HepG2 (cell line): ENCODE measurements around the gene VPS13D. TPM values are rescaled to one million over a fixed set of nuclear protein-coding genes. Genes with fewer than 3 reads are reported as not detected.

Source experiments
- ATAC-seq: fragments of 200-7000 bp; cut with Tn5 transposase; 3 replicates; pipeline ENCODE4 v1.9.1; 2020; ENCODE audit warnings: mild to moderate bottlenecking, moderate library complexity
- BruUV-seq: library from RNA; stranded (reverse); fragments of 400-500 nt; replicated peaks from 2 replicates; lab custom pipeline; 2021; lab: Mats Ljungman, UMichigan
- CTCF ChIA-PET: fragments of 300-600 bp; formaldehyde crosslinking; extraction: SDS; loops from one replicate; lab custom pipeline; 2021; ENCODE audit warnings: low total read pairs, inconsistent platforms, low intra/inter-chr PET ratio; lab: Yijun Ruan, JAX
- POLR2A ChIA-PET: fragments of 350-600 bp; sonication (Branson Sonifier 250); formaldehyde crosslinking; loops from one replicate; lab custom pipeline; 2020; ENCODE audit warnings: antibody characterized with exemption, inconsistent platforms; lab: Yijun Ruan, JAX
- DNase-seq: peaks from one replicate; pipeline ENCODE4 v3.0.0-alpha.2; 2015; ENCODE audit warnings: low spot score
- FAIRE-seq: peaks from 3 replicates; lab custom pipeline; 2011; peaks lifted over from hg19 to GRCh38; lab: Jason Lieb, UNC
- H2AFZ ChIP-seq: one replicate; pipeline ENCODE4 v1.6.1; 2011; ENCODE audit warnings: low read length, inconsistent platforms
- H3K27ac ChIP-seq: fragments of 300-600 bp; 3 replicates; pipeline ENCODE4 v1.8.0; 2011; ENCODE audit warnings: mixed run types, mild to moderate bottlenecking, mixed read lengths, low read length, inconsistent platforms; ENCODE audit not compliant: insufficient read depth; ENCODE audit errors: extremely low read length
- H3K27me3 ChIP-seq, 2 experiments: fragments of 200-600 bp in 1 of 2; 2 replicates in 1 of 2; 3 replicates in 1 of 2; pipeline versions ENCODE4 v1.6.0 to v1.8.0; 2011; ENCODE audit warnings: low read length in 2 of 2, mild to moderate bottlenecking in 2 of 2, moderate library complexity in 2 of 2, inconsistent platforms in 1 of 2; ENCODE audit not compliant: insufficient read depth in 2 of 2, control insufficient read depth in 1 of 2
- H3K36me3 ChIP-seq, 2 experiments: fragments of 200-600 bp in 1 of 2; replicated peaks in 1 of 2; 2 replicates in 1 of 2; 3 replicates in 1 of 2; pipeline versions ENCODE4 v1.5.1 to v1.8.0; 2011; ENCODE audit warnings: low read length in 2 of 2, inconsistent platforms in 1 of 2; ENCODE audit not compliant: insufficient read depth in 2 of 2, control insufficient read depth in 1 of 2
- H3K4me1 ChIP-seq: 2 replicates; pipeline ENCODE4 v1.5.1; 2012; ENCODE audit warnings: low read length, inconsistent platforms; ENCODE audit not compliant: insufficient read depth
- H3K4me2 ChIP-seq: 2 replicates; pipeline ENCODE4 v1.6.0; 2011; ENCODE audit warnings: low read depth, low read length, inconsistent platforms
- H3K4me3 ChIP-seq, 3 experiments: fragments of 200-600 bp in 1 of 3; sonication (generic), shearing (Covaris generic) in 1 of 3; replicated peaks in 1 of 3; 2 replicates each; pipeline ENCODE4 v1.5.1; 2011 to 2016; ENCODE audit warnings: low read length in 3 of 3, inconsistent platforms in 2 of 3, low read depth in 2 of 3, mild to moderate bottlenecking in 2 of 3, control low read depth in 1 of 3, mixed read lengths in 1 of 3; ENCODE audit not compliant: insufficient read depth in 1 of 3
- H3K79me2 ChIP-seq: one replicate; pipeline ENCODE4 v1.6.1; 2011; ENCODE audit warnings: low read length, inconsistent platforms; ENCODE audit not compliant: insufficient read depth
- H3K9ac ChIP-seq: 2 replicates; pipeline ENCODE4 v1.6.0; 2011; ENCODE audit warnings: mild to moderate bottlenecking, low read depth, low read length, inconsistent platforms; ENCODE audit not compliant: insufficient read depth
- H3K9me3 ChIP-seq: 2 replicates; pipeline ENCODE4 v1.5.1; 2012; ENCODE audit warnings: mild to moderate bottlenecking, low read length
- H4K20me1 ChIP-seq: 2 replicates; pipeline ENCODE4 v1.6.0; 2011; ENCODE audit warnings: inconsistent platforms, mild to moderate bottlenecking, low read length, moderate library complexity; ENCODE audit not compliant: insufficient read depth
- GZF1 ChIP-seq: sonication (generic); formaldehyde crosslinking; IDR thresholded peaks from 2 replicates; pipeline ENCODE4 v1.5.1; 2020; ENCODE audit warnings: mild to moderate bottlenecking, missing genetic modification reagents
- HES4 ChIP-seq: sonication (generic); formaldehyde crosslinking; IDR thresholded peaks from 2 replicates; pipeline ENCODE4 v1.9.0; 2021; ENCODE audit warnings: mild to moderate bottlenecking, missing genetic modification reagents, borderline replicate concordance
- HMGXB4 ChIP-seq, 2 experiments: sonication (generic) in 1 of 2; formaldehyde crosslinking in 1 of 2; IDR thresholded peaks; 2 replicates each; pipeline versions ENCODE4 v1.4.0 to v1.6.1; 2018 to 2020; ENCODE audit warnings: missing genetic modification reagents in 2 of 2, borderline replicate concordance in 1 of 2, low read depth in 1 of 2, mild to moderate bottlenecking in 1 of 2, missing biosample characterization in 1 of 2
- MAFF ChIP-seq: IDR thresholded peaks from 2 replicates; pipeline ENCODE4 v1.6.1; 2011; ENCODE audit warnings: low read depth, low read length, improper control_type of control experiment
- MAFK ChIP-seq, 2 experiments: IDR thresholded peaks in 1 of 2; conservative IDR thresholded peaks in 1 of 2; 2 replicates each; pipeline ENCODE4 v1.6.1; 2011; ENCODE audit warnings: improper control_type of control experiment in 2 of 2, low read length in 2 of 2
- MBNL3 ChIP-seq: fragments of 250-450 bp; sonication (Bioruptor Pico); conservative IDR thresholded peaks from 2 replicates; pipeline ENCODE4 v1.8.0; 2022; ENCODE audit warnings: mild to moderate bottlenecking, inconsistent platforms
- NR3C1 ChIP-seq: sonication (generic); formaldehyde crosslinking; IDR thresholded peaks from 2 replicates; pipeline ENCODE4 v1.4.0; 2020; ENCODE audit warnings: missing genetic modification reagents
- SYNCRIP ChIP-seq: fragments of 200-400 bp; formaldehyde crosslinking; IDR thresholded peaks from 2 replicates; pipeline ENCODE4 v1.6.1; 2018; ENCODE audit warnings: mild to moderate bottlenecking, low read depth, low read length; ENCODE audit not compliant: insufficient read depth
- ZNF205 ChIP-seq: IDR thresholded peaks from 2 replicates; pipeline ENCODE4 v1.6.1; 2018; ENCODE audit warnings: missing biosample characterization, missing genetic modification reagents
- ZNF235 ChIP-seq: sonication (generic); formaldehyde crosslinking; IDR thresholded peaks from 2 replicates; pipeline ENCODE4 v1.8.1; 2023; ENCODE audit warnings: mild to moderate bottlenecking, missing genetic modification reagents, borderline replicate concordance
- WGBS: methylation state at CpG from one replicate; pipeline ENCODE4 v1.1.6; 2017; ENCODE audit warnings: low lambda C conversion rate; 5-methylcytosine and 5-hydroxymethylcytosine counted together
- in situ Hi-C: cut with HindIII; loops from 2 replicates; pipeline ENCODE4 v1.10.0; 2017; ENCODE audit warnings: low pct_unique_long_range_greater_than_20kb; ENCODE audit not compliant: extremely low pct_ligation_motif_present
- intact Hi-C: fragments of 100-400 bp; cut with micrococcal nuclease; formaldehyde crosslinking; loops from one replicate; pipeline ENCODE4 v1.10.0; 2022; ENCODE audit not compliant: unreplicated experiment
- polyA plus RNA-seq, 8 experiments: library from polyadenylated mRNA; depleted of rRNA in 3 of 8; stranded (reverse) in 7 of 8; unstranded in 1 of 8; fragments of >200 nt; fragmentation: Illumina TruSeq in 4 of 8; extraction: Trizol in 4 of 8; gene quantifications; 2 replicates each; pipeline versions ENCODE4 v1.2.1 to v1.2.3, GENCODE V29; 2011 to 2016; ENCODE audit warnings: low read depth in 4 of 8, missing spikeins in 1 of 8, mixed read lengths in 1 of 8; ENCODE audit not compliant: insufficient read depth in 1 of 8
- total RNA-seq, 5 experiments: library from RNA; depleted of rRNA; stranded (reverse); fragments of >200 nt; fragmentation: Illumina TruSeq; extraction: Trizol; gene quantifications; 2 replicates each; pipeline ENCODE4 v1.2.3, GENCODE V29; 2016; ENCODE audit warnings: low read depth in 1 of 5
- TF ChIP-seq, protein P1 (sequence below): sonication (generic); formaldehyde crosslinking; conservative IDR thresholded peaks from 2 replicates; pipeline ENCODE4 v1.5.0; 2020; ENCODE audit warnings: missing genetic modification reagents
- TF ChIP-seq, protein P2 (sequence below): IDR thresholded peaks from 2 replicates; pipeline ENCODE4 v1.6.1; 2016; ENCODE audit warnings: missing compliant biosample characterization, missing genetic modification reagents, borderline replicate concordance

Gene VPS13D
- total and polyA plus RNA-seq, 2 of the 13 experiments (the other 11 are each of a cell fraction or from before 2014, with no cell fraction given), result 8.6 to 13.9 TPM

- DNase-seq (no peak), FAIRE-seq (no peak), ATAC-seq (no peak)
- no peaks in the 10 kb centered on the region for H4K20me1 ChIP-seq
- H3K4me2 ChIP-seq, result no peak overlapping the region
- H3K4me3 ChIP-seq, result no peak overlapping the region
- H3K27ac ChIP-seq, result no peak overlapping the region
- no peaks in the 10 kb centered on the region for H3K79me2 ChIP-seq
- BruUV-seq, result no TSS peak
- H3K27me3 ChIP-seq, result no peaks in the 10 kb centered on the region
- no peaks in the 10 kb centered on the region for H3K4me1 ChIP-seq
- POLR2A ChIA-PET, result no interaction called here
- H3K36me3 ChIP-seq, result peaks cover 7 to 50% of the 10 kb centered on the region in 2 experiments
- in situ Hi-C loops, result loop anchor here (10.0 kb wide), 2 partner anchors 375 to 495 kb away; partner anchors contain the start of gene PRAMEF12
- no peaks in the 10 kb centered on the region for H3K9me3 ChIP-seq
- no peak overlapping the region for H3K9ac ChIP-seq
- WGBS, result 95% methylated on average over 4 of the region's 4 CpGs
- CTCF ChIA-PET, result no interaction called here
- TF ChIP-seq GZF1 (no peak), ZNF205 (CRISPR knock-in tag) (no peak), NR3C1 (CRISPR knock-in tag) (no peak), HMGXB4 (CRISPR knock-in tag; IDR thresholded peaks at IDR 0.05; ENCODE audit: borderline replicate concordance in 1 of 2, low read depth in 1 of 2) (no peak), MAFF (peak; percentile 60; the same call in 1 of the 2 replicates), SYNCRIP (no peak), HES4 (CRISPR knock-in tag) (no peak), MAFK (conservative IDR thresholded peaks at IDR 0.05 in 1 of 2, IDR thresholded peaks at IDR 0.05 in 1 of 2; ENCODE audit: low read length in 2 of 2) (peak; percentile 35 to 74; a peak in 3 of 4 replicates), MBNL3 (no peak), ZNF235 (CRISPR knock-in tag) (no peak)
- TF ChIP-seq, protein P1, sequence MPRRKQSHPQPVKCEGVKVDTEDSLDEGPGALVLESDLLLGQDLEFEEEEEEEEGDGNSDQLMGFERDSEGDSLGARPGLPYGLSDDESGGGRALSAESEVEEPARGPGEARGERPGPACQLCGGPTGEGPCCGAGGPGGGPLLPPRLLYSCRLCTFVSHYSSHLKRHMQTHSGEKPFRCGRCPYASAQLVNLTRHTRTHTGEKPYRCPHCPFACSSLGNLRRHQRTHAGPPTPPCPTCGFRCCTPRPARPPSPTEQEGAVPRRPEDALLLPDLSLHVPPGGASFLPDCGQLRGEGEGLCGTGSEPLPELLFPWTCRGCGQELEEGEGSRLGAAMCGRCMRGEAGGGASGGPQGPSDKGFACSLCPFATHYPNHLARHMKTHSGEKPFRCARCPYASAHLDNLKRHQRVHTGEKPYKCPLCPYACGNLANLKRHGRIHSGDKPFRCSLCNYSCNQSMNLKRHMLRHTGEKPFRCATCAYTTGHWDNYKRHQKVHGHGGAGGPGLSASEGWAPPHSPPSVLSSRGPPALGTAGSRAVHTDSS (CRISPR knock-in tag), result no peak
- TF ChIP-seq, protein P2, sequence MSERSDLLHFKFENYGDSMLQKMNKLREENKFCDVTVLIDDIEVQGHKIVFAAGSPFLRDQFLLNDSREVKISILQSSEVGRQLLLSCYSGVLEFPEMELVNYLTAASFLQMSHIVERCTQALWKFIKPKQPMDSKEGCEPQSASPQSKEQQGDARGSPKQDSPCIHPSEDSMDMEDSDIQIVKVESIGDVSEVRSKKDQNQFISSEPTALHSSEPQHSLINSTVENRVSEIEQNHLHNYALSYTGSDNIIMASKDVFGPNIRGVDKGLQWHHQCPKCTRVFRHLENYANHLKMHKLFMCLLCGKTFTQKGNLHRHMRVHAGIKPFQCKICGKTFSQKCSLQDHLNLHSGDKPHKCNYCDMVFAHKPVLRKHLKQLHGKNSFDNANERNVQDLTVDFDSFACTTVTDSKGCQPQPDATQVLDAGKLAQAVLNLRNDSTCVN (CRISPR knock-in tag), result no peak
- TF ChIP-seq, all 625 proteins: peak for 2
- intact Hi-C loops, result no loop called here
- H2AFZ ChIP-seq, result no peak overlapping the region
These were observed 50.1 kb downstream of the VPS13D start for GRCh38 chr1:12279728-12280464.
